DND-41 (cell line): ENCODE results near the gene HOTAIR.

ENCODE experiments used
- ATAC-seq: fragments of 200-7000 bp; cut with Tn5 transposase; 3 replicates; pipeline ENCODE4 v1.9.1; 2021; ENCODE audit warnings: low read depth; ENCODE audit not compliant: insufficient read depth
- DNase-seq: peaks from one replicate; pipeline ENCODE4 v3.0.0-alpha.2; 2020
- H2AFZ ChIP-seq: 2 replicates; pipeline ENCODE4 v1.6.0; 2012; ENCODE audit warnings: low read depth, low read length
- H3K27ac ChIP-seq: 2 replicates; pipeline ENCODE4 v1.5.1; 2012; ENCODE audit warnings: low read length, inconsistent platforms
- H3K27me3 ChIP-seq: fragments of 200-600 bp; sonication (generic); 2 replicates; pipeline ENCODE4 v1.6.0; 2012; ENCODE audit warnings: low read length, mild to moderate bottlenecking, inconsistent platforms; ENCODE audit not compliant: insufficient read depth, poor library complexity
- H3K36me3 ChIP-seq: 2 replicates; pipeline ENCODE4 v1.5.1; 2012; ENCODE audit warnings: low read length, inconsistent platforms; ENCODE audit not compliant: insufficient read depth
- H3K4me1 ChIP-seq: 2 replicates; pipeline ENCODE4 v1.5.1; 2012; ENCODE audit warnings: mild to moderate bottlenecking, low read length; ENCODE audit not compliant: insufficient read depth
- H3K4me2 ChIP-seq: 2 replicates; pipeline ENCODE4 v1.6.0; 2012; ENCODE audit warnings: mild to moderate bottlenecking, moderate library complexity, low read length, inconsistent platforms; ENCODE audit not compliant: insufficient read depth
- H3K4me3 ChIP-seq, 2 experiments: fragments of 200-600 bp in 1 of 2; shearing (Covaris generic) in 1 of 2; 2 replicates each; pipeline ENCODE4 v1.5.1; 2012 to 2016; ENCODE audit warnings: inconsistent platforms in 2 of 2, low read length in 2 of 2, mild to moderate bottlenecking in 2 of 2, low read depth in 1 of 2, moderate library complexity in 1 of 2
- H3K79me2 ChIP-seq: 2 replicates; pipeline ENCODE4 v1.6.0; 2012; ENCODE audit warnings: low read length, inconsistent platforms; ENCODE audit not compliant: insufficient read depth
- H3K9ac ChIP-seq: 2 replicates; pipeline ENCODE4 v1.6.0; 2012; ENCODE audit warnings: low read depth, mild to moderate bottlenecking, inconsistent platforms, low read length, moderate library complexity
- H3K9me3 ChIP-seq: 2 replicates; pipeline ENCODE4 v1.5.1; 2012; ENCODE audit warnings: low read length, moderate library complexity, mild to moderate bottlenecking, inconsistent platforms; ENCODE audit not compliant: insufficient read depth, severe bottlenecking
- H4K20me1 ChIP-seq: 2 replicates; pipeline ENCODE4 v1.6.0; 2012; ENCODE audit warnings: low read length; ENCODE audit not compliant: insufficient read depth
- EZH2 ChIP-seq: IDR thresholded peaks from 3 replicates; pipeline ENCODE4 v1.6.1; 2012; ENCODE audit warnings: borderline replicate concordance, low read depth, mild to moderate bottlenecking, moderate library complexity, low read length, inconsistent platforms; ENCODE audit not compliant: severe bottlenecking
- TF ChIP-seq, protein P1 (sequence below): IDR thresholded peaks from 2 replicates; pipeline ENCODE4 v1.5.1; 2012; ENCODE audit warnings: borderline replicate concordance, low read length, moderate library complexity, mild to moderate bottlenecking; ENCODE audit not compliant: poor library complexity, severe bottlenecking; ENCODE audit errors: extremely low read depth

The HOTAIR gene

DNA sequence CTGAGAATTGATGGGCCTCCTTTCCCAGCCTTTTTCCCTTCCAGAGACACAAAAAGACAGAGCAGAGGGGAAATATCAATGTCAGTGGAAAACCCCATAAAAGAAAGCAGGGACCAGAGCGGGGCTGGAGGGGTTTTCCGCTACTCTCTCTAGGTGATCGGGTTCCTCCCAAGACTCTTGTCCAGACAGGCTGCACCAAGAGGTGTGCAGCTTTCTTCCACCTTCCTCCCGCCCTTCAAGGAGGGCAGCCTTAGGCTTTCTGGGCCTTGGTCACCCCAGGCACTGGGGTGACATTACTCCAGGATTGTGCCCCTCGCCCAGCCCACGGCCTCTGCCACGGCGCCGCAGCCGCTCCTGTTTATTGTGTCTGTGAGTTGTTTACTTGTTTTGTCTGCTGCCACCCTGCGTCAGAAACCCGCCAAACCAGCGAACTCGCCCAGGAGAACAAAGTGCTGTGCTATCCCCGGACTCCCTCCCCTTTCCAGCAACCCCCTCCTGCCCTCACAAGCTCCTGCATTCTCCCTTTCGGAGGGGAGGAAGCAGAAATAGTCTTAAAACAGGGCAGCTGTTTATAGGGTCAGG lies 46.8 kb upstream of the HOTAIR start:
- ATAC-seq (no peak), DNase-seq (no peak)
- Histone ChIP-seq H3K27me3 (peaks cover 48% of the 10 kb centered on the region), H3K36me3 (no peaks in the 10 kb centered on the region), H3K9ac (no peak overlapping the region), H3K4me2 (no peak overlapping the region), H3K79me2 (0 out of 2 replicates have a peak, but pooled peaks cover 3% of the 10 kb centered on the region), H3K9me3 (no peaks in the 10 kb centered on the region), H3K4me3 (no peak overlapping the region), H3K27ac (no peak overlapping the region), H4K20me1 (no peaks in the 10 kb centered on the region), H2AFZ (no peak overlapping the region), H3K4me1 (peaks cover 17% of the 10 kb centered on the region)
- no peak for TF ChIP-seq EZH2
- TF ChIP-seq, protein P1, sequence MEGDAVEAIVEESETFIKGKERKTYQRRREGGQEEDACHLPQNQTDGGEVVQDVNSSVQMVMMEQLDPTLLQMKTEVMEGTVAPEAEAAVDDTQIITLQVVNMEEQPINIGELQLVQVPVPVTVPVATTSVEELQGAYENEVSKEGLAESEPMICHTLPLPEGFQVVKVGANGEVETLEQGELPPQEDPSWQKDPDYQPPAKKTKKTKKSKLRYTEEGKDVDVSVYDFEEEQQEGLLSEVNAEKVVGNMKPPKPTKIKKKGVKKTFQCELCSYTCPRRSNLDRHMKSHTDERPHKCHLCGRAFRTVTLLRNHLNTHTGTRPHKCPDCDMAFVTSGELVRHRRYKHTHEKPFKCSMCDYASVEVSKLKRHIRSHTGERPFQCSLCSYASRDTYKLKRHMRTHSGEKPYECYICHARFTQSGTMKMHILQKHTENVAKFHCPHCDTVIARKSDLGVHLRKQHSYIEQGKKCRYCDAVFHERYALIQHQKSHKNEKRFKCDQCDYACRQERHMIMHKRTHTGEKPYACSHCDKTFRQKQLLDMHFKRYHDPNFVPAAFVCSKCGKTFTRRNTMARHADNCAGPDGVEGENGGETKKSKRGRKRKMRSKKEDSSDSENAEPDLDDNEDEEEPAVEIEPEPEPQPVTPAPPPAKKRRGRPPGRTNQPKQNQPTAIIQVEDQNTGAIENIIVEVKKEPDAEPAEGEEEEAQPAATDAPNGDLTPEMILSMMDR = no peak

- no peak overlapping the region for H3K9ac ChIP-seq
- H3K4me2 ChIP-seq = no peak overlapping the region
- no peak overlapping the region for H3K4me3 ChIP-seq
Observed at GRCh38 chr12:54020591-54021405, 46.0 kb upstream of the HOTAIR start.

DNA sequence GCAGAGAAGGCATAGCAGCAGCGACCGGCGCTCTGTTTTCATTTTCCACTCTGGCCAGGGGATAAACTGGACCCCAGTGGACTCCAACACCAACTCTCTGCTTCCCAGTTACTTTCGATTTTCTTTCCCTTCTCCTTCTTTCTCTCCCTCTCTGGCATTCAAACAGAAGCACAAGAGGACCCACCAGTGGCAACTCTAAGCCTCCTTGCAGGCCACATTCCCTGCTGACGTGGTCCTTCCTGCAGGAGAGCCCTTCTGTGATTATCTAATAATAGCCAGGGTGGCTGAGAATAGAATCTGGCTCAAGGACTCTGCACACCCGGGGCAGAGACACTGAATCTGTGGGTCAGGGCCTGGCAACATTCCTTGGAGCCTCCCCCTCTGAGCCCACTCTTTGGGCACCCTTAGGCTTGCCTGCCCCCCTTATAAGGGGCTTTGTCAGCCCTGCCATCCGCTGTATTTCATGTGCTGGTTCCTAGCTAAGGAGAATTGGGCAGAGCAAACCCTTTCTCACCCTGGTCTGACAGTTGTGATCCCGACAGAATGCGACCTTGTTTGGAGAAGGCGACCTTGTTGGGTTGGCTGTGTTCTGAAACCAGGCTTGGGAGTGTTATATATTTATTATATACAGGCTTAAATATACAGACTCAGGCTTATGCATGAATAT lies 45.3 kb upstream of the HOTAIR start:
- Histone ChIP-seq H4K20me1 (no peaks in the 10 kb centered on the region), H3K9me3 (no peaks in the 10 kb centered on the region), H3K79me2 (0 out of 2 replicates have a peak, but pooled peaks cover 3% of the 10 kb centered on the region), H3K27me3 (peaks cover 47% of the 10 kb centered on the region), H2AFZ (no peak overlapping the region), H3K36me3 (no peaks in the 10 kb centered on the region), H3K4me1 (peaks cover 17% of the 10 kb centered on the region), H3K4me3 (no peak overlapping the region), H3K9ac (no peak overlapping the region), H3K4me2 (no peak overlapping the region), H3K27ac (no peak overlapping the region)
- ATAC-seq = no peak
- no peak for TF ChIP-seq EZH2
- TF ChIP-seq, protein P1 = no peak
- no peak for DNase-seq

More at GRCh38 chr12:54020591-54021405, 46.0 kb upstream of the HOTAIR start:
- peaks cover 17% of the 10 kb centered on the region for H3K4me1 ChIP-seq
- no peaks in the 10 kb centered on the region for H3K36me3 ChIP-seq
- no peak overlapping the region for H3K27ac ChIP-seq
- 0 out of 2 replicates have a peak, but pooled peaks cover 3% of the 10 kb centered on the region for H3K79me2 ChIP-seq
- no peaks in the 10 kb centered on the region for H4K20me1 ChIP-seq
- DNase-seq (no peak), ATAC-seq (no peak)
- H2AFZ ChIP-seq = no peak overlapping the region
- H3K9me3 ChIP-seq = no peaks in the 10 kb centered on the region
- H3K27me3 ChIP-seq = peaks cover 47% of the 10 kb centered on the region
- TF ChIP-seq EZH2 = no peak
- TF ChIP-seq, protein P1 = no peak
